CD4-positive, alpha-beta T cell treated with Interleukin-2 at 100 ng/mL for 4 hours (primary cell): Measurements from ENCODE around the gene C11orf54.
"Not testable (repeated sequence)": the region's sequence is repeated elsewhere in the genome, so short reads cannot be mapped to it uniquely, and the experiment has no call there.

Source experiments
- DNase-seq: peaks from one replicate; pipeline ENCODE4 v3.0.0-alpha.2; 2020; ENCODE audit warnings: low spot score

C11orf54 gene

GRCh38 chr11:93766504-93766903 is 25.0 kb downstream of the C11orf54 start:
- DNase-seq: no peak

DNA sequence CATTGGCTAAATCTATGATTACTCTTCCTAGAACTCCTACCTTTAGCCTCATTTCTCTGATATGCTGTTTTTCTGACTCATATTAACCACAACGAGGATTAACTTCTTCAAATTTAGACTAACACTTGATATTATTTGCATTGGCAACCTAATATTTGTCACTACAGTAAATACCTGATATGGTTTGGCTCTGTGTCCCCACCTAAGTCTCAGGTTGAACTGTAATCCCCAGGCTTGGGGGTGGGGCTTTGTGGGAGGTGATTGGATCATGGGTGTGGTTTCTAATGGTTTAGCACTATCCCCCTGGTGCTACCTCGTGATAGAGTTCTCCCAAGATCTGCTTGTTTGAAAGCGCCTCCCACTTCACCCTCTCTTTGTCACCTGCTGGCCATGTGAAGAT is 25.5 kb downstream of the C11orf54 start:
- DNase-seq: no peak

GRCh38 chr11:93770160-93770559 is 28.7 kb downstream of the C11orf54 start:
- DNase-seq: no peak

GRCh38 chr11:93772123-93772522 is 30.7 kb downstream of the C11orf54 start:
- no peak for DNase-seq

- no peak for DNase-seq
Observed at GRCh38 chr11:93773045-93773477, 31.6 kb downstream of the C11orf54 start.

DNA sequence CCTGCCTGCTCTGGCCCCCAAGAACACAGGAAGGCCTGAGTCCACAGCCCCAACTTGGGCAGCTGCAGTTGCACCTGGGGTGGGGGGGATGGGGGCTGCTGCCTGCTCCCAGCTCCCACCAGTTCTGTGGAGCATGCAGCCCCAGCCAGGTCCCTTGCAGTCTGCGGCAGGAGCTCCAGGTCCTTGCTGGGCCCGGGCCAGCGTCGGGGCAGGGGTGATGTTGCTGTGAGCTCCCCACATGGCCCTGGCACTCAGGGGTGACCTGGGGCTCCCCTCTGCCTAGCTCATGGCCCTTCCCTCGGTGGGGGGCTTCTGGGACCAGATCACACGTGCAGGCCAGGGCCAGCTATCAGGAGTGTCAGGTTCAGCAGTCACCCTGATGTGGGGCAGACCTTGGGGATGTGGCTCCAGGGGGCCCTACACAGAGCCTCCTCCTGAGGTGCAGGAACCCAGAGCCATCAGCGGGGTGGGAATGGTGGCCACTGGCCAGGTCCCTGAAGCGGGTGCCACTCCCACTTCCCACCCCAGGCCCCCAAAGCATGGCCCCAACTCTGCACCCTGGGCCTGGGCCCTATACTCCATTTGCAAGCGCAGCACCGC is 32.2 kb downstream of the C11orf54 start:
- no peak for DNase-seq

- not testable (repeated sequence) for DNase-seq
Observed at GRCh38 chr11:93774560-93774959, 33.1 kb downstream of the C11orf54 start.

- peak; percentile 6 for DNase-seq
Observed at GRCh38 chr11:93775289-93775688, 33.8 kb downstream of the C11orf54 start.

- no peak for DNase-seq
Observed at GRCh38 chr11:93783362-93783761, 41.9 kb downstream of the C11orf54 start.

GRCh38 chr11:93783765-93784144 is 42.3 kb downstream of the C11orf54 start:
- no peak for DNase-seq

DNA sequence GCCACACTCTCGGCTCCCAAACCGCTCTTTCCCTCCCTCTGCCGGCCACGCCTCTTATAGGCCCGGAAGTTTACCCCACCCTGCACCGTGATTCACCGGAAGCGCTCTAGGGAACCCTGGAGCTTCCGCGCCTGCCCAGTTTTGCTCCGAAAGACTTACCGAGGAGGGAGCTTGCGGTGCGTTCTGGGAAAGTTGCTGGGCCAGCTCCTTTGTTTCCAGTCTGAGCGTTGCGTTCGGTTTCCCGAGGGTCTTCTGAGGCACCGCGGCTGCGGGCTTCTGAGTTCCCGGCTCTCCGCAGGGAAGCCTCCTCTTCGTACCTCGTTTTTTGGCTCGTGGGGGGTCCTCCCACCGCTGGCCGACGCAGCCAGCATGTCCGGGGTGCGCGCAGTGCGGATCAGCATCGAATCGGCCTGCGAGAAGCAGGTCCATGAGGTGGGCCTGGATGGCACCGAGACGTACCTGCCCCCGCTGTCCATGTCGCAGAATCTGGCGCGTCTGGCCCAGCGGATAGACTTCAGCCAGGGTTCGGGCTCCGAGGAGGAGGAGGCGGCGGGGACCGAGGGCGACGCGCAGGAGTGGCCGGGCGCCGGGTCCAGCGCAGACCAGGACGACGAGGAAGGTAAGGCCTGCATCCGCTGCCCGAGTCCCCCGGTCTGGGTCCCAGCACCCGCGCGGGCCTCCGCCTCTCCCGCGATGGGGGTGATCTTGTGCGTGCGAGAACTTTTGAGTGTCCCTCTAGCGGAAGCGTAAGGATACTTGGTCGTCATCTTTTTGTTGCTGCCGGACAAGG is 42.9 kb downstream of the C11orf54 start, which contains the start of gene MED17:
Gene MED17 (plus strand): TSS at position 138 of the 790 bp plus-strand sequence. CDS start 232 bp downstream, at position 370.
- DNase-seq: peak; percentile 92

DNA sequence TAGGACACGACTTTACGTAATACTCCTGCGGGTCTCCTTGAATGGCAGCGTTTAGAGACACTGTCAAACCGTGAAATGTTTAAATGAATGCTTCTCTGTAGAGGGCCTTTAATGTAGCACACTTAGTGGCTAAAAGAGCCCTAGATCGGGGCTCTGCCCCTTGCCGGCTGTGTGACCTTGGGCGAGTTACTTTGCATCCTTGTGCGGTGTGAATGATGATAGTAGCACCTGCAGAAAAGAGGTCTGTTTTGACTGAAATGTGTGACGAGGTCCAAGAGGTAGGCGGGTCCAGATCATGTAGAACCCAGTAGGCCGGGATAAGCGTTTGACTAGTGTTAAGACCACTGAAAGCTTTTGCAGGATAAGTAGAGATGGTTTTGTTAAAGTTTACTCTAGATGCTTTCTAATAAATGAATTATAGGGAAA is 43.5 kb downstream of the C11orf54 start:
- no peak for DNase-seq

DNA sequence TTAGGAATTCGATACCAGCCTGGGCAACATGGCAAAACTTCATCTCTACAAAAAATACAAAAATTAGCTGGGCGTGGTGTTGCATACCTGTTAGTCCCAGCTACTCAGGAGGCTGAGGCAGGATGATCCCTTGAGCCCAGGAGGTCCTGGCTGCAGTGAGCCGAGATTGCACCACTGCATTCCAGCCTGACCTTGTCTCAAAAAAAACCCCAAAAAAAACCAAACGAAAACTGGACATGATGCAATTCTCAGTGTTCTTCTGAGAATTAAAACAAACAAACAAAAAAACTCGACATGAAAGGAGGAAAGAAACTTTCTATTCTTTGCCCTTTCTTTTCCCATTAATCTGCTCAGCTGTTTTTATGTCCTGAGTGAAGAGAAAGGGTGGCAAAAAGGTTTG is 50.0 kb downstream of the C11orf54 start:
- no peak for DNase-seq

- no peak for DNase-seq
Observed at GRCh38 chr11:93796441-93797231, 55.2 kb downstream of the C11orf54 start.

GRCh38 chr11:93801366-93801765 is 59.9 kb downstream of the C11orf54 start:
- no peak for DNase-seq

DNA sequence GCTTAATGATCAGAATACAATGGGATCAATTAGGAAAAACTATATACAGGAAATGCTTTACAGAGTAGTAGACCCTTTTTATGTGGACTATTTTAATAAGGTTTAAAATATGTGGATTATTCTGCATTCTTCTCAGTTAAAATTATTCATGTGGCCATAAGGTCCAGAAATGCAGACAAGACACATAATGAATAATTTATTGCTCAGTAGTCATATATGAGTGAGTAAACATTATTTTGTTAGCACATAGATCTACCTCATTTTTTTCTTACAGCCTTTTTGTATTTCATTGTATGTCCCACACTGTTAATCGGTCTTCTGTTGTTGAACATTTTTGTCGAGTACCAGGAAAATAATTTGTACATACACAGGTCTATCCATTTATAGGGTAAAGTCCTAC is 63.4 kb downstream of the C11orf54 start:
- no peak for DNase-seq

- DNase-seq: no peak
Observed at GRCh38 chr11:93807980-93808379, 66.5 kb downstream of the C11orf54 start.

GRCh38 chr11:93813974-93814373 is 72.5 kb downstream of the C11orf54 start:
- no peak for DNase-seq
